SH-SY5Y (cell line): Measurements from ENCODE around the gene PNLDC1.

Source experiments
- GATA2 ChIP-seq: IDR thresholded peaks from 2 replicates; pipeline ENCODE4 v1.6.1; 2011; ENCODE audit warnings: mild to moderate bottlenecking, low read depth, low read length
- GATA3 ChIP-seq: IDR thresholded peaks from 2 replicates; pipeline ENCODE4 v1.6.1; 2011; ENCODE audit warnings: low read depth, mild to moderate bottlenecking, low read length, moderate library complexity

DNA sequence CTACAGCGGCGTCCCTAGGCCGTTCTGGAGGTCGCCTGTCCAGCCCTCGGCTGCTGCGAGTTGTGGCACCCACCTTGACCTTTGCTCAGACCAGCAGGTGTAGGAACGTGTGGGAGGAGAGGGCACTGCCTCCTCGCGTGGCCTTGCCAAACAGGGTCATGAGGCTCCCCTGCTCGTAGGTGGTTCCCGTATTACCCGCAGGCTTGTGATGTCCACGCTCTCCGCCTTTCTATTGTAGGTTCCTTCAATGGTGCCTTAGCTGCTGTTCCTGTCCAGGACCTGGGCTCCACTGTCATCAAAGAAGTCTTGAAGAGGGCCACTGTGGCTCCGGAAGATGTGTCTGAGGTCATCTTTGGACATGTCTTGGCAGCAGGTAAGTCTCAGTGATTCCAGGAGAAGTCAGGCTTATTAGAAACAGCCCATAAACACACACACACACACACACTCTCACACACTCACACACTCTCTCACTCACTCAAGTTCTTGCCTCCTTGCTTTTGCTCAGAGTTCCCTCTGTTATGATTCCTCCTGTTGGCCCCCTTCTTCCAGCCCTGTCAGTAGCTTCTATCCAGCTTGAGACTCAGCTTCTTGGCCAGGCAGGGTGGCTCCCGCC is 37.3 kb upstream of the PNLDC1 start:
- TF ChIP-seq GATA2 (no peak), GATA3 (no peak)
